ENCODE results near the gene FFAR2. TPM values are rescaled to one million over a fixed set of nuclear protein-coding genes. Genes with fewer than 3 reads are reported as not detected.

Gene FFAR2
- total RNA-seq, 4 donors from 2014 or later: 0.80 to 1.8 (median 1.0) TPM; not detected in 1

DNA sequence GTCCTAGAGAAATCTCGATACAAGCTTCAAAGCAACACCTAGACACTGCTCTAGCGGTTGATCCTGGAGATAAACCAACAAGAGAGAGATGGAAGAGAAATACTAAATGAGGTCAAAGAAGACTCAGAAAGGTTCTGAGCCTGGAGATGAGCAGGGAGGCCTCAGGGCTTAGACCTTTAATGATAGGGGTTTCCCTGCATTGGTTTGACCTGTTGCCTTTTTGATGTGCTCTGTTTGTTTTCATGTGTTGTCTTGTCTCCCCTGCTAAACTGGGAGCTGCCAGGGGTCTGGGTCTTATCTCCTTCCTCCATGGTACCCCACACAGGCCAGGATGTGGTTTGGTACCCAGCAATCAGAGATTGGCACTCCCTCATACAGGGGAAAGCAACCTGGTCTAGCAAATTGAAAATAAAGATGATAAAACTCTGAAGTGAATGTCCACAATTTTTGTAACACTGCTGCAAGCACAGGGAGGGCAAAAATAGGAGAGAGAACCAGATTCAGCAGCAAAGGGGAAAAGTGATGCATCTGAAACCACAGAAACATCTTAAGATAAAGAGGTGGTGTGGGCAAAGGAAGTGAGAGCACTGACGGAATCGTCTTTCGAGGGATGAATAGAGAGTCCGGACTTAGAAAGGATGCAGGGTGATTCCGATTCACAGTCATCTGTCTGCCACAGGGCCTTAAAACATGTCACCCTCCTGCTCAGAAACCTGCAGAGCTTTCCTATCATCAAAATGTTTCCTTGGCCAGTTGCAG, 3.5 kb downstream of the FFAR2 start:
- H3K4me1 ChIP-seq: peaks cover 0 to 26% (median 4%) of the 10 kb centered on the region in 4 donors
- TF ChIP-seq POLR2A (IDR thresholded peaks at IDR 0.05): no peak
- H3K4me3 ChIP-seq: no peak overlapping the region
- no peak overlapping the region for H3K27ac ChIP-seq
- no peak for DNase-seq
- H3K27me3 ChIP-seq: no peaks in the 10 kb centered on the region
- no peaks in the 10 kb centered on the region for H3K36me3 ChIP-seq
- H3K9me3 ChIP-seq: no peaks in the 10 kb centered on the region

DNA sequence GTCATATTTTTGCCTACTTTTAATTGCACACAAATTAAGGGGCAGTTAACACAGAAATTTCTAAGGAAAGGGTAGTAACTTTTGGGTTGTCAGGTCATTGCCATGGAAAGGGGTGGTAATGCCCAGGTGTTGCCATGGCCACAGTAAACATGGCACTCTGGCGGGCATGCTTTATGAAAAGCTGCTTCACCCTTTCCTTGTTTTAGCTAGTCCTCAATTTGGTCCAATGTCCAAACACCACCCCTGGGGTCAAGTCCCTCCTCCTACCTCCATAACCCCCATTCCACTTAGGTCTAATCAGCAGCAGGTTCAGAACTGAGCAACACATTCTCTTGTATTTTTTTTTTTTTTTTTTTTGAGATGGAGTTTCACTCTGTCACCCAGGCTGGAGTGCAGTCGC, 6.6 kb downstream of the FFAR2 start:
- TF ChIP-seq, protein P1, sequence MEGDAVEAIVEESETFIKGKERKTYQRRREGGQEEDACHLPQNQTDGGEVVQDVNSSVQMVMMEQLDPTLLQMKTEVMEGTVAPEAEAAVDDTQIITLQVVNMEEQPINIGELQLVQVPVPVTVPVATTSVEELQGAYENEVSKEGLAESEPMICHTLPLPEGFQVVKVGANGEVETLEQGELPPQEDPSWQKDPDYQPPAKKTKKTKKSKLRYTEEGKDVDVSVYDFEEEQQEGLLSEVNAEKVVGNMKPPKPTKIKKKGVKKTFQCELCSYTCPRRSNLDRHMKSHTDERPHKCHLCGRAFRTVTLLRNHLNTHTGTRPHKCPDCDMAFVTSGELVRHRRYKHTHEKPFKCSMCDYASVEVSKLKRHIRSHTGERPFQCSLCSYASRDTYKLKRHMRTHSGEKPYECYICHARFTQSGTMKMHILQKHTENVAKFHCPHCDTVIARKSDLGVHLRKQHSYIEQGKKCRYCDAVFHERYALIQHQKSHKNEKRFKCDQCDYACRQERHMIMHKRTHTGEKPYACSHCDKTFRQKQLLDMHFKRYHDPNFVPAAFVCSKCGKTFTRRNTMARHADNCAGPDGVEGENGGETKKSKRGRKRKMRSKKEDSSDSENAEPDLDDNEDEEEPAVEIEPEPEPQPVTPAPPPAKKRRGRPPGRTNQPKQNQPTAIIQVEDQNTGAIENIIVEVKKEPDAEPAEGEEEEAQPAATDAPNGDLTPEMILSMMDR (IDR thresholded peaks at IDR 0.05): no peak
- TF ChIP-seq POLR2A (IDR thresholded peaks at IDR 0.05): no peak
- no peak overlapping the region for H3K4me3 ChIP-seq
- no peak for DNase-seq
- no peak overlapping the region for H3K27ac ChIP-seq
- H3K36me3 ChIP-seq: no peaks in the 10 kb centered on the region
- peaks cover 0 to 18% (median 15%) of the 10 kb centered on the region in 4 donors for H3K4me1 ChIP-seq
- no peaks in the 10 kb centered on the region for H3K9me3 ChIP-seq
- H3K27me3 ChIP-seq: no peaks in the 10 kb centered on the region

DNA sequence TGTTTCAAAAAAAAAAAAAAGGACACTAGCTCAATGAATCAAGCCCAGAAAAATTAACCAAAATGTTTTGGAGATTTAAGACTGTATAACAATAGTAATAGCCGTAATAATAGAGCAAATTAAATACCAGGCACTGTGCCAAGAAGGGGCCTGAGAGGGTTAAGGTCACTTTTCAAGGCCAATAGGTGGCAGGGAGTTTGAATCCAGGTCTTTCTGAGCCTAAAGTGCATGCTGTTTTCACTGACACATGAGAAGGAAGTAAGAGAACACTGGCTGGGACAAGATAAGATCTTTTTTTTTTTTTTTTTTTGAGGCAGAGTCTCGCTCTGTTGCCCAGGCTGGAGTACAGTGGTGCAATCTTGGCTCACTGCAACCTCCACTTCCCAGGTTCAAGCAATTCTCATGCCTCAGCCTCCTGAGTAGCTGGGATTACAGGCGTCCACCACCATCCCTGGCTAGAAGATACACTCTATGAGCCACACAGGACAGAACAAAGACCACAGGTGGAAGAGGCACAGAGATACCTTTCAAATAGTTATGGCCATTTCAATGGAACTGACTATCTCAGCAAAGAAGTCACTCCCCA, 7.7 kb downstream of the FFAR2 start:
- H3K4me3 ChIP-seq: no peak overlapping the region
- H3K4me1 ChIP-seq: peaks cover 0 to 27% (median 11%) of the 10 kb centered on the region in 4 donors
- no peak for TF ChIP-seq POLR2A (IDR thresholded peaks at IDR 0.05)
- TF ChIP-seq, protein P1 (IDR thresholded peaks at IDR 0.05): no peak
- H3K9me3 ChIP-seq: no peaks in the 10 kb centered on the region
- no peaks in the 10 kb centered on the region for H3K27me3 ChIP-seq
- H3K36me3 ChIP-seq: no peaks in the 10 kb centered on the region
- no peak overlapping the region for H3K27ac ChIP-seq
- DNase-seq: no peak

DNA sequence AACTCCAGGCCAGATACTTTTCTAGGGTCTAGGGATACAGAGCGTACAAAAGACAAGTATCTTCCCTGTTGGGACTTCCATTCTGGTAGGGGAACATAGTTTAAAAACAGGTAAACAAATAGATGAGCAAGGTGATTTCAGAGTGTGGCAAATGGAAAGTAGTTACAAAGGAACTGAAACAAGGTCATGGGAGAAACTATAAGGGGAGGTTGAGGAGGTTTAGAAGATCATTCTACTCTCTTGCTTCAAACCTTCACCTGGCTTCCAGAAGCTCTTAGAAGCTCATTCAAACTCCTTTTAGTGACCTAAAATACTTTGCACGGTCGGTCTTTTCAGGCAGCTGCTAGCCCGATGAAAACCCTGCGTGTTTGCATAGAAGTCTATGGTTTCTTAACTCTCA, 9.1 kb downstream of the FFAR2 start:
- Histone ChIP-seq H3K27me3 (no peaks in the 10 kb centered on the region), H3K36me3 (no peaks in the 10 kb centered on the region), H3K9me3 (no peaks in the 10 kb centered on the region), H3K4me1 (peaks cover 0 to 29% (median 22%) of the 10 kb centered on the region in 4 donors), H3K4me3 (no peak overlapping the region), H3K27ac (no peak overlapping the region)
- no peak for DNase-seq
- TF ChIP-seq POLR2A (IDR thresholded peaks at IDR 0.05): no peak
- TF ChIP-seq, protein P1 (IDR thresholded peaks at IDR 0.05): no peak

DNA sequence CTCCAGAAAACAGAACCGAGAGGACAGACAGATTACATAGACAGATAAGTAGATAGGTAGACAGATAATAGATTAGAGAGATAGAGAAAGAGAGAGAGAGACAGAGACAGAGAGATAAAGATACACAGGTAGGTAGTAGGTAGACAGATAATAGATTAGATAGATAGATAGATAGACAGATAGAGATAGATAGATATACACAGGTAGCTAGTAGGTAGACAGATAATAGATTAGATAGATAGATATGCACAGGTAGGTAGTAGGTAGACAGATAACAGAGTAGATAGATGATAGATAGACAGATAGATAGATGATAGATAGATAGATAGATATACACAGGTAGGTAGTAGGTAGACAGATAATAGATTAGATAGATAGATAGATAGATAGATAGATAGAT, 10.1 kb downstream of the FFAR2 start:
- no peak for TF ChIP-seq POLR2A (IDR thresholded peaks at IDR 0.05)
- TF ChIP-seq, protein P1 (IDR thresholded peaks at IDR 0.05): no peak
- Histone ChIP-seq H3K4me1 (peaks cover 0 to 32% (median 29%) of the 10 kb centered on the region in 4 donors), H3K27me3 (no peaks in the 10 kb centered on the region), H3K9me3 (no peaks in the 10 kb centered on the region), H3K27ac (no peak overlapping the region), H3K36me3 (no peaks in the 10 kb centered on the region), H3K4me3 (no peak overlapping the region)
- no peak for DNase-seq

DNA sequence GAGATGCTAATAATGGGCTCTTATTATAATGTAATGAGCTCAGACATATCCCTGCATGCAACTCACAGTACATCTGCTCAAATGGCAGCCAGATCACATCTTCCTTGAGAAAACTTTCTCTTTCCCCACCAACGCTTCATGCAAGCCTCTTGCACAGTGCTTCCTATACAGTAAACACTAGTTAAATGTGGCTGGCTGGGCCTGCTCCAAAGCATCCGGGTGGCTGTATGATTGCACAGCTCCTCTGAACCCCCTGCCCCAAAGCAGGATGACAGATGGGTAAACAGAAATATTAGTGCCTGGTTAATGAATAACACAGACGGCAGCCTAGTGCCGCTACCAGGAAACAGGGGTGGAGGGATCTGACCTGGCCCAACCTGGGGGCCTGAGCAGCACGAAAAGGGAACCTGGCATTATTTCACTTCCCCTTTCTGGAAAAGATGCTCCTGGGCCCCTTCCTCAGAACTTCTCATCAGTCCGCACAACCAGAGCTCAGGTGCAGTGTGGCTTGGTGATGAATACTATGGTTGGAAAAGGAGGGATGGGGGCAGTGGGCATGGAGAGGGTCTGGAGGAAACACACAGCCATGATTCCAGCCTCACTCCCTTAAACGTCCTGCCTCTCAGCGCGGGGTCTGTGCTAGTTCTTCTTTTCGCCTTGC, 10.8 kb downstream of the FFAR2 start:
- H3K27me3 ChIP-seq: no peaks in the 10 kb centered on the region
- peak overlapping the region in 3 of 4 donors; percentile 36 to 72 (median 55) for H3K27ac ChIP-seq
- H3K4me3 ChIP-seq: peak overlapping the region in 1 of 4 donors; percentile 4
- no peaks in the 10 kb centered on the region for H3K9me3 ChIP-seq
- TF ChIP-seq POLR2A (IDR thresholded peaks at IDR 0.05): no peak
- TF ChIP-seq, protein P1 (IDR thresholded peaks at IDR 0.05): no peak
- H3K4me1 ChIP-seq: peaks cover 0 to 32% (median 30%) of the 10 kb centered on the region in 4 donors
- no peaks in the 10 kb centered on the region for H3K36me3 ChIP-seq
- DNase-seq: peak in 2 of 3 donors; percentile 68 to 69

Data from Peyer's patch (tissue), 4 donors.